ENCODE results near the gene SLC4A4.

The SLC4A4 gene

DNA sequence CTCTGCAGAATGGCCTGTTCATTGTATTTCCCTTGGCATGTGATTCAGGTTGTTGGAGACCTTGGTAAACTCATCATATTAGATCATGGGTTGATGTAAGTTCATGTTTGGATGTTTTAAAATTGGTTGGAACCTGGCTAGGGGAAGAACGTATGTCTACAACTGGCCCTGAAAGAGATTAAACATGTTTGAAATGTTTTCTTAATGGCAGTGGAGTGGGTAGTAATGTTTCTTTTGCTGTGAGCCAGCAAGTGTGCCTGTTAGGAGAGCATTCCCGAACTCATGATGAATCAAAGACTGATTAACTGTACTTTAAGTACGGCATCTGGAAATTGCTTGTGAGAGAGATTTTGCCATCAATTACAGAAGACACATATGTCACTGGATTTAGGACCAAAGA is 44.5 kb upstream of the SLC4A4 start:
- TF ChIP-seq, protein P1, sequence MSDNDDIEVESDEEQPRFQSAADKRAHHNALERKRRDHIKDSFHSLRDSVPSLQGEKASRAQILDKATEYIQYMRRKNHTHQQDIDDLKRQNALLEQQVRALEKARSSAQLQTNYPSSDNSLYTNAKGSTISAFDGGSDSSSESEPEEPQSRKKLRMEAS (IDR thresholded peaks at IDR 0.05; ENCODE audit: low read depth, low read length), result no peak
- H3K4me3 ChIP-seq (ENCODE audit: low read depth, low read length), result no peak overlapping the region
- no peak for DNase-seq (ENCODE audit: low read depth)

DNA sequence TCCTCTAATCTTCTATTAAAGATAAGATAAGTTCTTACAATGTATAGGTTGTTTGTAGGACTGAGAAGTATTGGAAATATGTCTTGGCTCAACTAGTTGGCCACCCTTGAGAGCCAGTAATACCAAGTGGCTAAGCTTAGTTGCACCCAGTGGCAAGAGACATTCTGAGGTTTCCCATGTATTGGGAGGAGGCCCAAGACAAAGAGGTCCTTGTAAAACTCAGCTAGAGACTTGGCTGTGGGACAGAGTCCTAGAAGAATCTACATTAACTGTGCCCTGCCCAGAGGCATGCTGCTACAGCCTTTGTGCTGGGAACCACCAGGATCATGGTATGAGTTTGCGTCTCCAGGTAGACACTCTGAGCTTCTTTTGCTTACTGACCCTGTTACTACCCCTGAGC is 41.9 kb upstream of the SLC4A4 start:
- DNase-seq (ENCODE audit: low read depth), result no peak
- no peak overlapping the region for H3K4me3 ChIP-seq (ENCODE audit: low read depth, low read length)
- no peak for TF ChIP-seq POLR2A (IDR thresholded peaks at IDR 0.05; ENCODE audit: extremely low read depth, insufficient read length)

DNA sequence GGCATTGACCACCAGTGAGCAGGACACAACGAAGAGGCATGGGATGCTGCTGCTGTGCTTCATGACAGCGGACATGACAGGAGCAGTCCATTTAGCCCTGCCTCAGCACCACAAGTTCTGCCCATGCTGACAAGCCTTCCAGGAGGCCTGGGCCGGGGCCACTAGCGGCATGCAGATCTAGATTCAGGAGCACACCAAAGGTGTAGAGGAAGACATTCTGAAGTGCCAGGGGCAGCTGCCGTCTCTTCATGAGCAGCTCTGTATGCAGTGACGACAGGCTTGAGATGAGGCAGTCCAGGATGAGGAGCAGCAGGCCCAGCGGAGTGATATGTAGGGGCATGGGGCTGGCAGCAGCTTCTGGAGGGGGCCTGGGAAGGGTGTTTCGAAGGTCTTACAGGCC is 38.5 kb upstream of the SLC4A4 start:
- no peak for DNase-seq (ENCODE audit: low read depth)
- no peak overlapping the region for H3K4me3 ChIP-seq (ENCODE audit: low read depth, low read length)
- TF ChIP-seq POLR2A (IDR thresholded peaks at IDR 0.05; ENCODE audit: extremely low read depth, insufficient read length) (no peak), MYC (IDR thresholded peaks at IDR 0.05; ENCODE audit: low read depth, low read length) (no peak)

DNA sequence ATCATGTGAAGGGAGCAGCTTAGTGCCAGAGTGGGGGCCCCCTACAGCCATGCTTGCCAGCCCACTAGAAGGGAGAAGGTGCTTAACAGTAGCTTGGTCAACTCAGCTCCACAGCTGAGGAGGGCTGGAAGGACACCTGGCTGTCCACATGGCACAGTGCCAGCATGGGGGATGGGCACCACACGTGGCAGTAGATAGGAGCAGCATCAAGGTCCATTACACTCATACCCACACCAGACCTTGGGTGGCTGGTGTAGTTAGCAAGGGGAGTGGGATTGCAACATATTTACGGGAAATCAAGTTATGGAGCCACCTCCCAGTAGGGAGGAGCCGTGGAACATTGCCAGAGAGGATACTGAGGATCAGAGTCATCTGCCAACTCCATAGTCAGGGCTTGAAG is 37.9 kb upstream of the SLC4A4 start:
- no peak for DNase-seq (ENCODE audit: low read depth)
- TF ChIP-seq MYC (IDR thresholded peaks at IDR 0.05; ENCODE audit: low read depth, low read length), result no peak
- TF ChIP-seq, protein P2, sequence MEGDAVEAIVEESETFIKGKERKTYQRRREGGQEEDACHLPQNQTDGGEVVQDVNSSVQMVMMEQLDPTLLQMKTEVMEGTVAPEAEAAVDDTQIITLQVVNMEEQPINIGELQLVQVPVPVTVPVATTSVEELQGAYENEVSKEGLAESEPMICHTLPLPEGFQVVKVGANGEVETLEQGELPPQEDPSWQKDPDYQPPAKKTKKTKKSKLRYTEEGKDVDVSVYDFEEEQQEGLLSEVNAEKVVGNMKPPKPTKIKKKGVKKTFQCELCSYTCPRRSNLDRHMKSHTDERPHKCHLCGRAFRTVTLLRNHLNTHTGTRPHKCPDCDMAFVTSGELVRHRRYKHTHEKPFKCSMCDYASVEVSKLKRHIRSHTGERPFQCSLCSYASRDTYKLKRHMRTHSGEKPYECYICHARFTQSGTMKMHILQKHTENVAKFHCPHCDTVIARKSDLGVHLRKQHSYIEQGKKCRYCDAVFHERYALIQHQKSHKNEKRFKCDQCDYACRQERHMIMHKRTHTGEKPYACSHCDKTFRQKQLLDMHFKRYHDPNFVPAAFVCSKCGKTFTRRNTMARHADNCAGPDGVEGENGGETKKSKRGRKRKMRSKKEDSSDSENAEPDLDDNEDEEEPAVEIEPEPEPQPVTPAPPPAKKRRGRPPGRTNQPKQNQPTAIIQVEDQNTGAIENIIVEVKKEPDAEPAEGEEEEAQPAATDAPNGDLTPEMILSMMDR (IDR thresholded peaks at IDR 0.05; ENCODE audit: low read depth, low read length), result no peak
- TF ChIP-seq POLR2A (IDR thresholded peaks at IDR 0.05; ENCODE audit: extremely low read depth, insufficient read length), result no peak
- TF ChIP-seq, protein P1 (IDR thresholded peaks at IDR 0.05; ENCODE audit: low read depth, low read length), result no peak
- no peak overlapping the region for H3K4me3 ChIP-seq (ENCODE audit: low read depth, low read length)

DNA sequence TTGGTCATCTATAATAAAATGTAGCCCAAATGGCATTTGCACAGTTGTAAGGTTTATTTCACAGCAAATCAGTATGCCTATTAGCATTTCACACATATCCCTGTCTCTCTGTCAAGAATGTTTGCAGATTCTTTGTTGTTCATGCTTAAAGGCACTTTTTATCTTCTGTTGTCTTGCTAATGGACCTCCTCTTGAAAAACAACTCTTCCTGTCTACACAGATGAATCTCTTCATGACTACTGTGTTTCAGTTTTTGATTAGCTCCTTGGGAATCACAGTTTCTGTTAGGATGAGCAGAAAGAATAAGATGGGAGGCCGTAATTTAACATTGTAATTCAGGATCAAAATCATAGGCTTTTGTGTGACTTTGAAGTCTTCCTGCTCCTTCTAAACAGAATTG is 35.5 kb upstream of the SLC4A4 start:
- no peak overlapping the region for H3K4me3 ChIP-seq (ENCODE audit: low read depth, low read length)
- TF ChIP-seq POLR2A (IDR thresholded peaks at IDR 0.05; ENCODE audit: extremely low read depth, insufficient read length), result no peak
- TF ChIP-seq, protein P1 (IDR thresholded peaks at IDR 0.05; ENCODE audit: low read depth, low read length), result no peak
- TF ChIP-seq, protein P2 (IDR thresholded peaks at IDR 0.05; ENCODE audit: low read depth, low read length), result no peak
- DNase-seq (ENCODE audit: low read depth), result no peak

DNA sequence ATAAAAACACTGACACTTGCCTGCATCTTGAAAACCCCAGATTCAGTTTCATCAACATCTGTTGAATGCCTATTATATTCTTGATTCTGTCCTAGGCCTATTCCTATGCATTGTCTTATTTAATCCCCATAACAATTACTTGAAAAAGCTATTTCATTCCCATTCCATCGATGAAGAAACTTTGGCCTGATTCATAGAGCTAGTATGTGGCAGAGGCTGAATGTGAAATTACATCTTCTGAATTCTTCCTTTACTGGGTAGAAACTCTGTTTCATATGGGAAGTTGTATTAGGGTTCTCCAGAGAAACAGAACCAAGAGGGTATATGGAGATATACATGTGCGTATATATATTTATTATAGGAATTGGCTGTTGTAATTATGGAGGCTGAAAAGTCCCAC is 35.0 kb upstream of the SLC4A4 start:
- DNase-seq (ENCODE audit: low read depth), result no peak
- no peak overlapping the region for H3K4me3 ChIP-seq (ENCODE audit: low read depth, low read length)
- TF ChIP-seq, protein P2 (IDR thresholded peaks at IDR 0.05; ENCODE audit: low read depth, low read length), result no peak
- no peak for TF ChIP-seq MYC (IDR thresholded peaks at IDR 0.05; ENCODE audit: low read depth, low read length)
- TF ChIP-seq, protein P1 (IDR thresholded peaks at IDR 0.05; ENCODE audit: low read depth, low read length), result no peak
- no peak for TF ChIP-seq POLR2A (IDR thresholded peaks at IDR 0.05; ENCODE audit: extremely low read depth, insufficient read length)

DNA sequence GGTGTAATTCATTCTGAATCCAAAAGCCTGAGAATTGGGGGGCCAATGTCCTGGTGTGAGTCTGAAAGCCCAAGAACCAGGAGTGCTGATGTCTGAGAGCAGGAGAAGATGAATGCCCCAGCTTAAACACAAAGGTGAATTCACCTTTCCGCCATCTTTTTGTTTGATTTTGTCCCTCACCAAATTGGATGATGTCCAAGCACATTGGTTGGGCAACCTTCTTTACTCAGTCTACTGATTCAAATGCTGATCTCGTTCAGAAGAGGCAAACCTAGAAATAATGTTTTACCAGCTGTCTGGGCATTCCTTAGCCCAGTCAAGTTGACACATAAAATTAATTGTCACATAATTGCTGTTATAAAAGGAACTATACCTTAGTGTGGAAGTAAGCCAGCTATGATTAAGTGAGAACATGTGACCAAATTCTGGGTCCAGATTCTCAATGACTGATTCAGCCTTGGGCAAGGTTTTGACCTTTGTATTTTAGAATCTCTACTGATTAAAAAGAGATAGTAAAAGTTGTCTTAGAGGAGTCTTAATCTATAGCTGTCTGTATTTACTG is 34.5 kb upstream of the SLC4A4 start:
- TF ChIP-seq, protein P1 (IDR thresholded peaks at IDR 0.05; ENCODE audit: low read depth, low read length), result no peak
- no peak for TF ChIP-seq POLR2A (IDR thresholded peaks at IDR 0.05; ENCODE audit: extremely low read depth, insufficient read length)
- TF ChIP-seq, protein P2 (IDR thresholded peaks at IDR 0.05; ENCODE audit: low read depth, low read length), result no peak
- TF ChIP-seq MYC (IDR thresholded peaks at IDR 0.05; ENCODE audit: low read depth, low read length), result no peak
- no peak overlapping the region for H3K4me3 ChIP-seq (ENCODE audit: low read depth, low read length)
- no peak for DNase-seq (ENCODE audit: low read depth)
